ENCODE results near the gene HELQ.

HELQ gene

DNA sequence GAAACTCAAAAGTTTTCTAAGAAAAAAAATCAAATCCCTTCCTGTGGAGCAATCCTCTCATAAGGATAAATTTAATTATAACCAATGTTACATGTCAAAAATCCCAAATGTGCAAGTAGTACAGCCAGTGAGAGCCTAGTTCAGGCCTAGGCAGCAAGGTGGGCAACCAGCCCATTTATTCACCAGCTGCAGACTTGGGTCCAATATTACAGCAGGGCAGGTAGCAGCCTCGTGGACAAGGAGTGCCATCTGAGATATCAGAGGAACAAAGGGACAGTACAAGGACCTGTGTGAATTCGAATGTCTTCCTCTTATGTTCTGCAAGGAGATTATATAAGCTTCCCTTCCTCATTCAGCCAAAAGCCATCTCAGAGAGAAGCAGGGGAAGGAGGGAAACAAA is 6.6 kb downstream of the HELQ start:
- TF ChIP-seq, protein P1, sequence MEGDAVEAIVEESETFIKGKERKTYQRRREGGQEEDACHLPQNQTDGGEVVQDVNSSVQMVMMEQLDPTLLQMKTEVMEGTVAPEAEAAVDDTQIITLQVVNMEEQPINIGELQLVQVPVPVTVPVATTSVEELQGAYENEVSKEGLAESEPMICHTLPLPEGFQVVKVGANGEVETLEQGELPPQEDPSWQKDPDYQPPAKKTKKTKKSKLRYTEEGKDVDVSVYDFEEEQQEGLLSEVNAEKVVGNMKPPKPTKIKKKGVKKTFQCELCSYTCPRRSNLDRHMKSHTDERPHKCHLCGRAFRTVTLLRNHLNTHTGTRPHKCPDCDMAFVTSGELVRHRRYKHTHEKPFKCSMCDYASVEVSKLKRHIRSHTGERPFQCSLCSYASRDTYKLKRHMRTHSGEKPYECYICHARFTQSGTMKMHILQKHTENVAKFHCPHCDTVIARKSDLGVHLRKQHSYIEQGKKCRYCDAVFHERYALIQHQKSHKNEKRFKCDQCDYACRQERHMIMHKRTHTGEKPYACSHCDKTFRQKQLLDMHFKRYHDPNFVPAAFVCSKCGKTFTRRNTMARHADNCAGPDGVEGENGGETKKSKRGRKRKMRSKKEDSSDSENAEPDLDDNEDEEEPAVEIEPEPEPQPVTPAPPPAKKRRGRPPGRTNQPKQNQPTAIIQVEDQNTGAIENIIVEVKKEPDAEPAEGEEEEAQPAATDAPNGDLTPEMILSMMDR (IDR thresholded peaks at IDR 0.05): no peak
- Histone ChIP-seq H3K27ac (no peak overlapping the region), H3K4me3 (ENCODE audit: low read depth in 1 of 2, low read length in 1 of 2) (no peak overlapping the region), H3K9me3 (no peaks in the 10 kb centered on the region), H3K27me3 (no peaks in the 10 kb centered on the region), H3K4me1 (ENCODE audit: control insufficient read depth in 1 of 2, insufficient read depth in 1 of 2, low read depth in 1 of 2, low read length in 1 of 2) (peaks cover 0 to under 1% of the 10 kb centered on the region in 2 experiments), H3K36me3 (peaks cover 28% of the 10 kb centered on the region)

DNA sequence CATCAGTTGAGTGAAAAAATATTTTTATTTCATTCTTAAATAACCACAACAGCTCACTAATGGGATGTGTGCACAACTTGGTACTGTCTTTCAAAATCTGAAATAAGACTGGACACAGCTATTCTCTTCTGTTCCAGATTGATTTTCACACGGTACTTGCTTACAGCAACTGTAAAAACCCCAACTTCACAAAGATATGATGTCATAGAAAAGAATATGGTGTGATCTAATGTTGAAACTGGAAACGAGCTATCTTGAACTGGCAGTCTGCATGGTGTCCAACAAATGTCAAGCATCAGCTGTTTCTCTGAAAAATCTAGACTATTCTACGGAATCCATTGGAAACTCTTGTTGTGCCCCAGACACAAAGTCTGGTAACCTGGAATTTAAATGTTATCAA is 14.7 kb downstream of the HELQ start:
- H3K27ac ChIP-seq: no peak overlapping the region
- H3K36me3 ChIP-seq: peaks cover 74% of the 10 kb centered on the region
- H3K9me3 ChIP-seq: no peaks in the 10 kb centered on the region
- no peaks in the 10 kb centered on the region for H3K4me1 ChIP-seq (ENCODE audit: control insufficient read depth in 1 of 2, insufficient read depth in 1 of 2, low read depth in 1 of 2, low read length in 1 of 2)
- TF ChIP-seq, protein P1 (IDR thresholded peaks at IDR 0.05): no peak
- no peaks in the 10 kb centered on the region for H3K27me3 ChIP-seq
- no peak overlapping the region for H3K4me3 ChIP-seq (ENCODE audit: low read depth in 1 of 2, low read length in 1 of 2)

DNA sequence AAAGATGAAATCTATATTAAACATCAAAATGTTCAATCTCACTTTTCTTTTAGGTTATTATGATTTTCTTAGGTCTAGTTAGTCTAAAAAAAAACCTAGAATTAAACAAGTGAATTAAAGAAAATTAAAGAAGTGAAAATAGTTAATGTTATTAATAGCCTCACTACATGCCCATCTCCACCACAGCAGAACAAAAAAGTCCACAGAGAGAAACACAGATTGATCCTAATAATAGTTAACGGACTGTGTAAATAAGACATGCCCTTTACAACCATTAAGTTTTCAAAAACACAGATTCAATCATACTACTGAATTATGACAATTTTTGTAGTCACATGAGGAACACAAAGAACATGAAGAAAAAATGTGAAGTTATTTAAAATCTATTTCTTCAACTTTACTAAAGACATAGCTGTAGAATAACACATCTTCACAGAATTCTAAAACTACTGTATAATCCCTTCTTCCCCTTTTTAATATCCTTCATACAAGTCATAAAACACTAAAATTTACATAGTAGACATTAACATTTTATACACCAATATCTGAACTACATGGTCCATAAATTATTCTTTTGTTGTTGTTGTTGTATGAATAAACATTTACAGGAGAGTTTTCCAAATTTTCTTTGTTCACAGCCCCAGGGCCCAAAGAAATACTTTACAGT is 15.3 kb downstream of the HELQ start:
- TF ChIP-seq, protein P1 (IDR thresholded peaks at IDR 0.05): no peak
- H3K4me3 ChIP-seq (ENCODE audit: low read depth in 1 of 2, low read length in 1 of 2): no peak overlapping the region
- H3K4me1 ChIP-seq (ENCODE audit: control insufficient read depth in 1 of 2, insufficient read depth in 1 of 2, low read depth in 1 of 2, low read length in 1 of 2): no peaks in the 10 kb centered on the region
- peaks cover 68% of the 10 kb centered on the region for H3K36me3 ChIP-seq
- no peaks in the 10 kb centered on the region for H3K9me3 ChIP-seq
- H3K27me3 ChIP-seq: no peaks in the 10 kb centered on the region
- no peak overlapping the region for H3K27ac ChIP-seq

DNA sequence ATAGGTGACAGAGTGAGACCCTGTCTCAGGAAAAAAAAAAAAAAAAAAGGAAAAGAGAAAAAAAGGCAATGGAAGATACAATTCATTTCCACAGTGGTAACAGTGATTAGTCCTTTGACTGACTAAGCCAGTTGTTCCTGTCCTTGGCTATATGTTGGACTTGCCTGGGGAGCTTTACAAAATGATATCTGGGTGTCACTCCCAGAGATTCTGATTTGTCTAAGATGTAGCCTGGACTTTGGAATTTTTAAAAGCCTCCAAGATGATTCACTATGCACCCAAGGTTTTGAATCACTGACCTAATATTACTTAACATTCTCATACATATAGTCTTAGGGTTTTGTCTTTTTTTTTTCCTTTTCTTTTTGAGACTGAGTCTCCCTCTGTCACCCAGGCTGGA is 16.9 kb downstream of the HELQ start:
- TF ChIP-seq, protein P1 (IDR thresholded peaks at IDR 0.05): no peak
- H3K4me3 ChIP-seq (ENCODE audit: low read depth in 1 of 2, low read length in 1 of 2): no peak overlapping the region
- no peaks in the 10 kb centered on the region for H3K9me3 ChIP-seq
- peaks cover 55% of the 10 kb centered on the region for H3K36me3 ChIP-seq
- no peak overlapping the region for H3K27ac ChIP-seq
- H3K27me3 ChIP-seq: no peaks in the 10 kb centered on the region
- H3K4me1 ChIP-seq (ENCODE audit: control insufficient read depth in 1 of 2, insufficient read depth in 1 of 2, low read depth in 1 of 2, low read length in 1 of 2): no peaks in the 10 kb centered on the region

DNA sequence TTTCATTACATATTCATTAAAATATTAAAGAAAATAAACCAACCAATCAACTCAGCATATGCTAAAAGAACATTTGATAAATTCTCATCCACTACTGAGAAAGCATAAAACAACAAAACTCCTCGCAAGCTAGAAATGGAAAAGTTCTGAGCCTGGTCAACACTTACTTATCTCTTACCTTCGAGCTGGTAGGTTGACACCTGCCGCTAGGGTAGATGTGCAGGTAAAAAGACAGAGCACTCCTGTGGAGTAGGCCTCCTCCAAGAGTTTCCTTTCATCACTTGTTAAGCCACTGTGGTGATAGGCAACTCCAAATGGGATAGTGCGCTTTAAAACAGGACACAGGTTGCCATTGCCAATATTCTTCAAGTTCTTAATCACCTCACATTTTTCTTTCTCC is 18.9 kb downstream of the HELQ start:
- peaks cover 37% of the 10 kb centered on the region for H3K36me3 ChIP-seq
- H3K27ac ChIP-seq: no peak overlapping the region
- TF ChIP-seq, protein P1 (IDR thresholded peaks at IDR 0.05): no peak

More for the DNA sequence above, 18.9 kb downstream of the HELQ start:
- no peaks in the 10 kb centered on the region for H3K9me3 ChIP-seq
- H3K4me1 ChIP-seq (ENCODE audit: control insufficient read depth in 1 of 2, insufficient read depth in 1 of 2, low read depth in 1 of 2, low read length in 1 of 2): no peaks in the 10 kb centered on the region
- no peaks in the 10 kb centered on the region for H3K27me3 ChIP-seq
- H3K4me3 ChIP-seq (ENCODE audit: low read depth in 1 of 2, low read length in 1 of 2): no peak overlapping the region

Data from neutrophil (primary cell).